AG10803 (cell line): Measurements from ENCODE around the gene MRPS23.

Experiments used
- DNase-seq: peaks from one replicate; pipeline ENCODE4 v3.0.0; 2010; ENCODE audit warnings: low read depth
- H3K4me3 ChIP-seq: 2 replicates; pipeline ENCODE4 v1.5.1; 2011; ENCODE audit warnings: mild to moderate bottlenecking, low read length, control low read depth
- CTCF ChIP-seq: conservative IDR thresholded peaks from 2 replicates; pipeline ENCODE4 v1.5.1; 2011; ENCODE audit warnings: mild to moderate bottlenecking, low read length, control low read depth, inconsistent platforms

The MRPS23 gene

GRCh38 chr17:57849874-57850754 is at the start of gene MRPS23:
TSS of gene MRPS23 (minus strand) at chr17:57850044. CDS start at chr17:57850010, 34 bp downstream.
- H3K4me3 ChIP-seq: peak within 1 kb of the TSS; percentile 96
- DNase-seq: peak; percentile 99
- no peak for TF ChIP-seq CTCF

- H3K4me3 ChIP-seq: no peak overlapping the region
- DNase-seq: peak; percentile 51
- no peak for TF ChIP-seq CTCF
These were observed 49.5 kb upstream of the MRPS23 start for GRCh38 chr17:57899391-57899790.

- H3K4me3 ChIP-seq: no peak overlapping the region
- DNase-seq: peak; percentile 86
- TF ChIP-seq CTCF: no peak
These were observed 48.9 kb upstream of the MRPS23 start for GRCh38 chr17:57898487-57899311.

GRCh38 chr17:57895382-57896060 is 45.7 kb upstream of the MRPS23 start:
- no peak for TF ChIP-seq CTCF
- no peak overlapping the region for H3K4me3 ChIP-seq
- DNase-seq: peak; percentile 44

- no peak for TF ChIP-seq CTCF
- no peak for DNase-seq
- H3K4me3 ChIP-seq: no peak overlapping the region
These were observed 45.0 kb upstream of the MRPS23 start for GRCh38 chr17:57894848-57895247.

- H3K4me3 ChIP-seq: peak overlapping the region; percentile 39
- TF ChIP-seq CTCF: no peak
- peak; percentile 100 for DNase-seq
These were observed 43.2 kb upstream of the MRPS23 start for GRCh38 chr17:57892820-57893595.
